PFSK-1 (cell line): ENCODE results near the gene CAMTA1.

ENCODE experiments used
- FOXP2 ChIP-seq: optimal IDR thresholded peaks from 2 replicates; pipeline ENCODE3; 2011; ENCODE audit warnings: borderline replicate concordance, control low read depth, inconsistent platforms; ENCODE audit not compliant: insufficient read depth; ENCODE audit errors: extremely low read length, extremely low read depth
- POLR2AphosphoS5 ChIP-seq: IDR thresholded peaks from 2 replicates; pipeline ENCODE4 v1.6.1; 2012; ENCODE audit warnings: low read depth, mild to moderate bottlenecking, control low read depth, low read length, moderate library complexity
- SIN3A ChIP-seq: IDR thresholded peaks from 2 replicates; pipeline ENCODE4 v1.6.1; 2012; ENCODE audit warnings: mild to moderate bottlenecking, low read length, moderate library complexity, borderline replicate concordance; ENCODE audit not compliant: insufficient read depth
- TAF1 ChIP-seq: IDR thresholded peaks from 2 replicates; pipeline ENCODE4 v1.6.1; 2012; ENCODE audit warnings: low read length, control low read depth, borderline replicate concordance; ENCODE audit not compliant: insufficient read depth
- TF ChIP-seq, protein P1 (sequence below), 2 experiments: IDR thresholded peaks; 2 replicates each; pipeline versions ENCODE4 v1.6.1 to v1.8.0; 2011 to 2012; ENCODE audit warnings: low read depth in 2 of 2, low read length in 2 of 2, control low read depth in 1 of 2, inconsistent platforms in 1 of 2, mild to moderate bottlenecking in 1 of 2, moderate library complexity in 1 of 2; ENCODE audit not compliant: insufficient read depth in 1 of 2

Gene CAMTA1

DNA sequence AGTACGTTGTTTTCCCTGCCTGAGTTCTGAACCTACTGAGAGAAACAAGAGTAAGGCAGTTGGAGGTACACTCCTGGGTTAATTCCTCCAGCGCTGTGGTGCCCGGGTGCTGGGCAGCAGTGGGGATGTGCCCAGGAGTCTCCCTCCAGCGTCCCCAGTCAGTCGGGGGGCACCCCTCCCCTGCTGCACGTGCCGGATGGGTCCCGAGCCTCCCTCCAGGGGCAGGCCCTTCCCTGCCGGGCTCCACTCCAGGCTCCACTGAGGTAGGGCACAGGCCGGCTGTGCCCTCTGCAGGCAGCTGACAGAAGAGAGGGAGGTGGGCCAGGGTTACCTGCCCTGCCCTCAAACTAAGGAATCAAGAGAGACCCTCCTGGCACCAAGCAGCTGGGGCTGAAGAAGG, 747.8 kb downstream of the CAMTA1 start:
- TF ChIP-seq POLR2AphosphoS5: no peak
- no peak for TF ChIP-seq TAF1
- no peak for TF ChIP-seq SIN3A
- TF ChIP-seq FOXP2: no peak
- TF ChIP-seq, protein P1, sequence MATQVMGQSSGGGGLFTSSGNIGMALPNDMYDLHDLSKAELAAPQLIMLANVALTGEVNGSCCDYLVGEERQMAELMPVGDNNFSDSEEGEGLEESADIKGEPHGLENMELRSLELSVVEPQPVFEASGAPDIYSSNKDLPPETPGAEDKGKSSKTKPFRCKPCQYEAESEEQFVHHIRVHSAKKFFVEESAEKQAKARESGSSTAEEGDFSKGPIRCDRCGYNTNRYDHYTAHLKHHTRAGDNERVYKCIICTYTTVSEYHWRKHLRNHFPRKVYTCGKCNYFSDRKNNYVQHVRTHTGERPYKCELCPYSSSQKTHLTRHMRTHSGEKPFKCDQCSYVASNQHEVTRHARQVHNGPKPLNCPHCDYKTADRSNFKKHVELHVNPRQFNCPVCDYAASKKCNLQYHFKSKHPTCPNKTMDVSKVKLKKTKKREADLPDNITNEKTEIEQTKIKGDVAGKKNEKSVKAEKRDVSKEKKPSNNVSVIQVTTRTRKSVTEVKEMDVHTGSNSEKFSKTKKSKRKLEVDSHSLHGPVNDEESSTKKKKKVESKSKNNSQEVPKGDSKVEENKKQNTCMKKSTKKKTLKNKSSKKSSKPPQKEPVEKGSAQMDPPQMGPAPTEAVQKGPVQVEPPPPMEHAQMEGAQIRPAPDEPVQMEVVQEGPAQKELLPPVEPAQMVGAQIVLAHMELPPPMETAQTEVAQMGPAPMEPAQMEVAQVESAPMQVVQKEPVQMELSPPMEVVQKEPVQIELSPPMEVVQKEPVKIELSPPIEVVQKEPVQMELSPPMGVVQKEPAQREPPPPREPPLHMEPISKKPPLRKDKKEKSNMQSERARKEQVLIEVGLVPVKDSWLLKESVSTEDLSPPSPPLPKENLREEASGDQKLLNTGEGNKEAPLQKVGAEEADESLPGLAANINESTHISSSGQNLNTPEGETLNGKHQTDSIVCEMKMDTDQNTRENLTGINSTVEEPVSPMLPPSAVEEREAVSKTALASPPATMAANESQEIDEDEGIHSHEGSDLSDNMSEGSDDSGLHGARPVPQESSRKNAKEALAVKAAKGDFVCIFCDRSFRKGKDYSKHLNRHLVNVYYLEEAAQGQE (IDR thresholded peaks at IDR 0.05; ENCODE audit: insufficient read depth in 1 of 2, low read depth in 2 of 2, low read length in 2 of 2): no peak

DNA sequence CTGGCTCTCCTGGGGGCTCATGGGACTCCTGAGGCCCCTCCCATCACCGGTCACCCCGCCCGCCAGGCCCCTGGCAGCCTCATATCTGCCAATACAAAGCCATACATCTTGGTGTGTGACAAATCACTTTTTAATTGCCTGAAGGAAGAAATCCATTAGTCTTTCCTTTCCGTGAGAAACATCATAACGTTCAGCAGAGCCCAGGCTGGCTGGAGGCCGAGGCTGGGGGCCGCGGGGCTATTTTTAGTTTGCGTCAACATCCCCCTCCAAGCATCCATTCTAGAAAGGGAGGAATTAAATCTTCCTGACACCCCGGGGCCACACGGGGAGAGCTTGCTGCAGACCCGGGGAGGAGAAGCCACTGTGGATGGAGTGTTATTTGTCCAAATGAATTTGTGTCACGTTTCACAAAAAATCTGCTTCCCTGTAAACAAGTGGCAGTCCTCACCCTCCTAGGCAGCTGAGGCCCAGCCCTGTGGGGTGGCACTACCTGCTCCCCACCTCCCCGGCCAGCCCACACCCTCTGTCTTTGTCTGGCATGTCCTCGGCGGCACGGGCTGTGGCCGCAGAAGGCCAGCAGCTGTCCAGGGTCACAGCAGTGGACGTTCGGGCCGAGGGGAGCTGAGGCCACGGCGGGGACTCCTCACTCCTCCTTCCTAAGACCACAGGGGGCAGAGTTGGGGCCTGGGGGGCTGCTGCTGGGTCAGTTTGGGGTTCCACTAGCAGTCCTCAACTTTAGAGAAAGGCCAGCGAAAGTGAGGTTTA, 749.0 kb downstream of the CAMTA1 start:
- TF ChIP-seq POLR2AphosphoS5 (no peak), FOXP2 (no peak), SIN3A (no peak), TAF1 (no peak)
- TF ChIP-seq, protein P1 (IDR thresholded peaks at IDR 0.05; ENCODE audit: insufficient read depth in 1 of 2, low read depth in 2 of 2, low read length in 2 of 2): no peak

DNA sequence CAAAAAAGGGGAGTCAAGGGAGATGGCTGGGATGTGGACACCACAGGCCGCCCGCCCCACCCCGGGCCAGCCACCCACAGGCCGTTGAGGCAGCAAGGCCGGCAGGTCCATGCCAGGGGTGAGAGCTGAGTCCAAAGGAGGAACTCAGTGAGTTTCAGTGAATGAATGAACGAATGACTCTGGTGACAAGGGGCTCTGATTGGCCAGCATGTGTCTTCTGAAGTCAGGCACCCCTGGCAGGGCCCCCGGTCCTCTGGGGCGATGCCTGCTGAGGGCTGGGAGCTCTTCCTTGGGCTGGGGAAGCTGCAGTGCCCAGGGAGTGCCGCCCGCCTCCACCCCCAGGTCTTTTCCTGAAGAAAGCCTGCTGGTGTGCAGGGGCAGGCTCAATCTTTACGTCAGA, 749.8 kb downstream of the CAMTA1 start:
- TF ChIP-seq, protein P1 (IDR thresholded peaks at IDR 0.05; ENCODE audit: insufficient read depth in 1 of 2, low read depth in 2 of 2, low read length in 2 of 2): no peak
- TF ChIP-seq FOXP2: no peak
- no peak for TF ChIP-seq POLR2AphosphoS5
- TF ChIP-seq TAF1: no peak

DNA sequence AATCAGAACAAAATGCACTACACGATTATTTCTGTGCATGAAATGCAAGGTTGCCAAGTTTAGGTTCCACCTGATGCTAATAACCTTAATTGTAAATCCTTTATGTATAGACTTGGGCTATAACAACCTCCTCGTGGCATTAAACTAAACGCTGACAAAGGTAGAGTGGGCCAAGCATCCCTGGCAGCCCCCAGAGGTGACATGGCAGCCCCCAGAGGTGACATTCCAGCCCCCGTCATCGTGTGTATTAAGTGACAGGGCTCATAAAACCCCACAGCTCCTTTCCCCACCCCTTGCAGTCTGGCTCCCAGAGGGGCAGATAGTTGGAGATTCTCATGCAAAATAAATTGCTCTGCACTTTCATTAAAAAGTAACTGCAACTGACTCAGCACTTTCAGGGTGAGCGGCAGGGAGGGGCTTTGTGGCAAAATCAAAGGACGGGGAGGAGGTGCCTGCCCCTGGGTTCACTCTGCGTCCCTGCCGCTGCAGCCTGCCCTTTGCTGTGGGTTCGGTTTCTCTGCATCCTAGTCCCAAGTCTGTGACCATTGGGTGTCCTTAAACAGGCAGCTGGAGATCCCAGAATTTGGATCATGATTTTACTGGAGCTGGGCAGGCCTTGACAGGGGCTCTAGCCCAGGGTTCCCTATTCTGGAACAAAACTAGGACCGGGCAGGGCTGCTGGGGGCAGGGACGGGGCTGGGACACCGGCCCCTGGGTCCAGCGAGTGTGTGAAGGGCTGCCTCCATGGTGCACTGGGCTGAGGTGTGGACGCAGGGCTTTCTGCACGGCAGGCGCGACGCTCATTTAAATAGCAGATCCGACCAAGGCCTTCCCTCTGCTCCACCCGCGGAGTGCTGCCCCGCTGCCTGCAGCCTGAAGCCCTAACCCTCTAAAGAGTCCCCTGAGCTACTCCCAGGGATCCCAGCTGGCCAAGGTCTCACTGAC, 751.0 kb downstream of the CAMTA1 start:
- TF ChIP-seq SIN3A (no peak), POLR2AphosphoS5 (no peak), FOXP2 (no peak), TAF1 (no peak)
- TF ChIP-seq, protein P1 (IDR thresholded peaks at IDR 0.05; ENCODE audit: insufficient read depth in 1 of 2, low read depth in 2 of 2, low read length in 2 of 2): no peak
